ENCODE results near the gene TBC1D9B. TPM values are rescaled to one million over a fixed set of nuclear protein-coding genes. Genes with fewer than 3 reads are reported as not detected.

The TBC1D9B gene
- total and polyA plus RNA-seq, 2 of the 13 experiments (the other 11 are each of a cell fraction or from before 2014, with no cell fraction given) = 35.0 to 50.0 TPM

DNA sequence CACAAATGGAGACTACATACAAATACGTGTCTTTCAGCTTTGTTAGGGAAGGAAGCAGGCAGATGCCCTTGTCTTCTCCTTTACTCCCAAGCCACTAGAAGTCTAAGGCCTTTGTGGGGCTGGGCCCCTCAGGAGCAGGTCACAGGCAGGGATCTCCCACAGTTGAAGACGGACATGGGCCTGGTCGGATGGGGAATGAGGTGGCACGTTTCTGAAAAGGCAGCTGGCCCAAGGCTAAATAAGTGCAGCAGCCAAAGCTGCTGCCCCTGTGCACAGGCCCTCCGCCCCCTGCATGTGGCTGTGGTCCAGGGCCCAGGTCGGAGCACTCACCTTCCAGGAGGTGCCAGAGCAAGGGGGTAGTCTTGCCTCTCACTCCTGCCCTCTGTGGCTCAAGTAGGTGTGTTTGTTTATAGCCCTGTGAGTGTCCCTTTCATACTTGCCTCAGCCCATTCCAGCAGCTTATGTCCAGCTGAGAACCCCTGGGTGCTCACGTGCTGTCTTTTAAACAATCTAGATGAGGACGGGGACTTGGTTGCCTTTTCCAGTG, 85.2 kb downstream of the TBC1D9B start (continued):
- TF ChIP-seq, protein P1, sequence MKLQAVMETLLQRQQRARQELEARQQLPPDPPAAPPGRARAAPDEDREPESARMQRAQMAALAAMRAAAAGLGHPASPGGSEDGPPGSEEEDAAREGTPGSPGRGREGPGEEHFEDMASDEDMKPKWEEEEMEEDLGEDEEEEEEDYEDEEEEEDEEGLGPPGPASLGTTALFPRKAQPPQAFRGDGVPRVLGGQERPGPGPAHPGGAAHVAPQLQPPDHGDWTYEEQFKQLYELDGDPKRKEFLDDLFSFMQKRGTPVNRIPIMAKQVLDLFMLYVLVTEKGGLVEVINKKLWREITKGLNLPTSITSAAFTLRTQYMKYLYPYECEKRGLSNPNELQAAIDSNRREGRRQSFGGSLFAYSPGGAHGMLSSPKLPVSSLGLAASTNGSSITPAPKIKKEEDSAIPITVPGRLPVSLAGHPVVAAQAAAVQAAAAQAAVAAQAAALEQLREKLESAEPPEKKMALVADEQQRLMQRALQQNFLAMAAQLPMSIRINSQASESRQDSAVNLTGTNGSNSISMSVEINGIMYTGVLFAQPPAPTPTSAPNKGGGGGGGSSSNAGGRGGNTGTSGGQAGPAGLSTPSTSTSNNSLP (IDR thresholded peaks at IDR 0.05; ENCODE audit: low read depth, low read length) = no peak
- TF ChIP-seq, protein P2, sequence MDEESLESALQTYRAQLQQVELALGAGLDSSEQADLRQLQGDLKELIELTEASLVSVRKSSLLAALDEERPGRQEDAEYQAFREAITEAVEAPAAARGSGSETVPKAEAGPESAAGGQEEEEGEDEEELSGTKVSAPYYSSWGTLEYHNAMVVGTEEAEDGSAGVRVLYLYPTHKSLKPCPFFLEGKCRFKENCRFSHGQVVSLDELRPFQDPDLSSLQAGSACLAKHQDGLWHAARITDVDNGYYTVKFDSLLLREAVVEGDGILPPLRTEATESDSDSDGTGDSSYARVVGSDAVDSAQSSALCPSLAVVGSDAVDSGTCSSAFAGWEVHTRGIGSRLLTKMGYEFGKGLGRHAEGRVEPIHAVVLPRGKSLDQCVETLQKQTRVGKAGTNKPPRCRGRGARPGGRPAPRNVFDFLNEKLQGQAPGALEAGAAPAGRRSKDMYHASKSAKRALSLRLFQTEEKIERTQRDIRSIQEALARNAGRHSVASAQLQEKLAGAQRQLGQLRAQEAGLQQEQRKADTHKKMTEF (CRISPR knock-in tag; IDR thresholded peaks at IDR 0.05) = no peak
- TF ChIP-seq, protein P3, sequence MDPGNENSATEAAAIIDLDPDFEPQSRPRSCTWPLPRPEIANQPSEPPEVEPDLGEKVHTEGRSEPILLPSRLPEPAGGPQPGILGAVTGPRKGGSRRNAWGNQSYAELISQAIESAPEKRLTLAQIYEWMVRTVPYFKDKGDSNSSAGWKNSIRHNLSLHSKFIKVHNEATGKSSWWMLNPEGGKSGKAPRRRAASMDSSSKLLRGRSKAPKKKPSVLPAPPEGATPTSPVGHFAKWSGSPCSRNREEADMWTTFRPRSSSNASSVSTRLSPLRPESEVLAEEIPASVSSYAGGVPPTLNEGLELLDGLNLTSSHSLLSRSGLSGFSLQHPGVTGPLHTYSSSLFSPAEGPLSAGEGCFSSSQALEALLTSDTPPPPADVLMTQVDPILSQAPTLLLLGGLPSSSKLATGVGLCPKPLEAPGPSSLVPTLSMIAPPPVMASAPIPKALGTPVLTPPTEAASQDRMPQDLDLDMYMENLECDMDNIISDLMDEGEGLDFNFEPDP (CRISPR knock-in tag; conservative IDR thresholded peaks at IDR 0.05) = no peak
- TF ChIP-seq ZNF3 (CRISPR knock-in tag; IDR thresholded peaks at IDR 0.05) (no peak), RBM39 (IDR thresholded peaks at IDR 0.05; ENCODE audit: low read depth, low read length, poor library complexity, severe bottlenecking) (no peak), ZNF75D (CRISPR knock-in tag; IDR thresholded peaks at IDR 0.05; ENCODE audit: borderline replicate concordance) (no peak), THAP11 (CRISPR knock-in tag; IDR thresholded peaks at IDR 0.05) (0 out of 2 replicates have a peak, but pooled peaks have one; percentile 3), AGO2 (optimal IDR thresholded peaks at IDR 0.05; ENCODE audit: low read depth, low read length) (peak; percentile 89), PRPF4 (IDR thresholded peaks at IDR 0.05; ENCODE audit: low read depth, low read length, poor library complexity, severe bottlenecking) (no peak), ZNF780A (CRISPR knock-in tag; IDR thresholded peaks at IDR 0.05) (no peak), SRSF1 (optimal IDR thresholded peaks at IDR 0.05; ENCODE audit: low read depth, low read length) (no peak), POLR2AphosphoS2 (IDR thresholded peaks at IDR 0.05; ENCODE audit: low read depth, low read length) (0 out of 2 replicates have a peak, but pooled peaks have one; percentile 16), ZSCAN22 (CRISPR knock-in tag; IDR thresholded peaks at IDR 0.05) (no peak), SP1 (IDR thresholded peaks at IDR 0.05) (no peak), SP1 (CRISPR knock-in tag; IDR thresholded peaks at IDR 0.05) (no peak)
- TF ChIP-seq, protein P4, sequence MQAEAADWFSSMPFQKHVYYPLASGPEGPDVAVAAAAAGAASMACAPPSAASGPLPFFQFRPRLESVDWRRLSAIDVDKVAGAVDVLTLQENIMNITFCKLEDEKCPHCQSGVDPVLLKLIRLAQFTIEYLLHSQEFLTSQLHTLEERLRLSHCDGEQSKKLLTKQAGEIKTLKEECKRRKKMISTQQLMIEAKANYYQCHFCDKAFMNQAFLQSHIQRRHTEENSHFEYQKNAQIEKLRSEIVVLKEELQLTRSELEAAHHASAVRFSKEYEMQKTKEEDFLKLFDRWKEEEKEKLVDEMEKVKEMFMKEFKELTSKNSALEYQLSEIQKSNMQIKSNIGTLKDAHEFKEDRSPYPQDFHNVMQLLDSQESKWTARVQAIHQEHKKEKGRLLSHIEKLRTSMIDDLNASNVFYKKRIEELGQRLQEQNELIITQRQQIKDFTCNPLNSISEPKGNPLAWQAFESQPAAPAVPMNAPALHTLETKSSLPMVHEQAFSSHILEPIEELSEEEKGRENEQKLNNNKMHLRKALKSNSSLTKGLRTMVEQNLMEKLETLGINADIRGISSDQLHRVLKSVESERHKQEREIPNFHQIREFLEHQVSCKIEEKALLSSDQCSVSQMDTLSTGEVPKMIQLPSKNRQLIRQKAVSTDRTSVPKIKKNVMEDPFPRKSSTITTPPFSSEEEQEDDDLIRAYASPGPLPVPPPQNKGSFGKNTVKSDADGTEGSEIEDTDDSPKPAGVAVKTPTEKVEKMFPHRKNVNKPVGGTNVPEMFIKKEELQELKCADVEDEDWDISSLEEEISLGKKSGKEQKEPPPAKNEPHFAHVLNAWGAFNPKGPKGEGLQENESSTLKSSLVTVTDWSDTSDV (CRISPR knock-in tag; IDR thresholded peaks at IDR 0.05) = 0 out of 2 replicates have a peak, but pooled peaks have one; percentile 25
- TF ChIP-seq, protein P5, sequence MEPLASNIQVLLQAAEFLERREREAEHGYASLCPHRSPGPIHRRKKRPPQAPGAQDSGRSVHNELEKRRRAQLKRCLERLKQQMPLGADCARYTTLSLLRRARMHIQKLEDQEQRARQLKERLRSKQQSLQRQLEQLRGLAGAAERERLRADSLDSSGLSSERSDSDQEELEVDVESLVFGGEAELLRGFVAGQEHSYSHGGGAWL (CRISPR knock-in tag; IDR thresholded peaks at IDR 0.05) = no peak
- TF ChIP-seq, protein P6, sequence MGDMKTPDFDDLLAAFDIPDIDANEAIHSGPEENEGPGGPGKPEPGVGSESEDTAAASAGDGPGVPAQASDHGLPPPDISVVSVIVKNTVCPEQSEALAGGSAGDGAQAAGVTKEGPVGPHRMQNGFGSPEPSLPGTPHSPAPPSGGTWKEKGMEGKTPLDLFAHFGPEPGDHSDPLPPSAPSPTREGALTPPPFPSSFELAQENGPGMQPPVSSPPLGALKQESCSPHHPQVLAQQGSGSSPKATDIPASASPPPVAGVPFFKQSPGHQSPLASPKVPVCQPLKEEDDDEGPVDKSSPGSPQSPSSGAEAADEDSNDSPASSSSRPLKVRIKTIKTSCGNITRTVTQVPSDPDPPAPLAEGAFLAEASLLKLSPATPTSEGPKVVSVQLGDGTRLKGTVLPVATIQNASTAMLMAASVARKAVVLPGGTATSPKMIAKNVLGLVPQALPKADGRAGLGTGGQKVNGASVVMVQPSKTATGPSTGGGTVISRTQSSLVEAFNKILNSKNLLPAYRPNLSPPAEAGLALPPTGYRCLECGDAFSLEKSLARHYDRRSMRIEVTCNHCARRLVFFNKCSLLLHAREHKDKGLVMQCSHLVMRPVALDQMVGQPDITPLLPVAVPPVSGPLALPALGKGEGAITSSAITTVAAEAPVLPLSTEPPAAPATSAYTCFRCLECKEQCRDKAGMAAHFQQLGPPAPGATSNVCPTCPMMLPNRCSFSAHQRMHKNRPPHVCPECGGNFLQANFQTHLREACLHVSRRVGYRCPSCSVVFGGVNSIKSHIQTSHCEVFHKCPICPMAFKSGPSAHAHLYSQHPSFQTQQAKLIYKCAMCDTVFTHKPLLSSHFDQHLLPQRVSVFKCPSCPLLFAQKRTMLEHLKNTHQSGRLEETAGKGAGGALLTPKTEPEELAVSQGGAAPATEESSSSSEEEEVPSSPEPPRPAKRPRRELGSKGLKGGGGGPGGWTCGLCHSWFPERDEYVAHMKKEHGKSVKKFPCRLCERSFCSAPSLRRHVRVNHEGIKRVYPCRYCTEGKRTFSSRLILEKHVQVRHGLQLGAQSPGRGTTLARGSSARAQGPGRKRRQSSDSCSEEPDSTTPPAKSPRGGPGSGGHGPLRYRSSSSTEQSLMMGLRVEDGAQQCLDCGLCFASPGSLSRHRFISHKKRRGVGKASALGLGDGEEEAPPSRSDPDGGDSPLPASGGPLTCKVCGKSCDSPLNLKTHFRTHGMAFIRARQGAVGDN (CRISPR knock-in tag; IDR thresholded peaks at IDR 0.05) = peak; percentile 51

Measured in HepG2 (cell line).